Mucosa of rectum (tissue), 2 donors: Measurements from ENCODE around the gene RRH.

Experiments used
- H3K27ac ChIP-seq, 2 donors: one replicate each; pipeline ENCODE4 v1.7.0; 2013; ENCODE audit warnings: inconsistent platforms in 2 of 2, low read depth in 2 of 2, low read length in 2 of 2
- H3K27me3 ChIP-seq, 2 donors: one replicate each; pipeline ENCODE4 v1.7.0; 2013; ENCODE audit warnings: low read length in 2 of 2; ENCODE audit not compliant: control insufficient read depth in 2 of 2, insufficient read depth in 2 of 2
- H3K36me3 ChIP-seq, 2 donors: one replicate each; pipeline ENCODE4 v1.7.0; 2013; ENCODE audit warnings: low read length in 2 of 2; ENCODE audit not compliant: control insufficient read depth in 2 of 2, insufficient read depth in 2 of 2
- H3K4me1 ChIP-seq, 2 donors: one replicate each; pipeline ENCODE4 v1.7.0; 2013; ENCODE audit warnings: low read length in 2 of 2, mild to moderate bottlenecking in 1 of 2; ENCODE audit not compliant: control insufficient read depth in 2 of 2, insufficient read depth in 2 of 2
- H3K4me3 ChIP-seq, 2 donors: one replicate each; pipeline ENCODE4 v1.7.0; 2013; ENCODE audit warnings: low read length in 2 of 2
- H3K9ac ChIP-seq, 2 donors: one replicate each; pipeline ENCODE4 v1.7.0; 2013; ENCODE audit warnings: low read length in 2 of 2, low read depth in 1 of 2, mild to moderate bottlenecking in 1 of 2
- H3K9me3 ChIP-seq, 2 donors: one replicate each; pipeline ENCODE4 v1.7.0; 2013; ENCODE audit warnings: low read length in 2 of 2; ENCODE audit not compliant: control insufficient read depth in 2 of 2
- donor health status: healthy.
- donor health status: Normal muscosa, but diverticular disease.

RRH gene

GRCh38 chr4:109886303-109886702 lies 58.5 kb downstream of the RRH start:
- Histone ChIP-seq H3K9ac (no peak overlapping the region), H3K36me3 (no peaks in the 10 kb centered on the region), H3K27ac (no peak overlapping the region), H3K9me3 (no peaks in the 10 kb centered on the region), H3K4me3 (no peak overlapping the region), H3K4me1 (no peaks in the 10 kb centered on the region), H3K27me3 (no peaks in the 10 kb centered on the region)

GRCh38 chr4:109887071-109887470 lies 59.3 kb downstream of the RRH start:
- Histone ChIP-seq H3K9ac (no peak overlapping the region), H3K4me1 (no peaks in the 10 kb centered on the region), H3K27me3 (no peaks in the 10 kb centered on the region), H3K36me3 (no peaks in the 10 kb centered on the region), H3K27ac (no peak overlapping the region), H3K4me3 (no peak overlapping the region), H3K9me3 (no peaks in the 10 kb centered on the region)

- Histone ChIP-seq H3K9me3 (no peaks in the 10 kb centered on the region), H3K9ac (no peak overlapping the region), H3K27ac (no peak overlapping the region), H3K36me3 (no peaks in the 10 kb centered on the region), H3K4me3 (no peak overlapping the region), H3K4me1 (no peaks in the 10 kb centered on the region), H3K27me3 (no peaks in the 10 kb centered on the region)
These were observed 62.3 kb downstream of the RRH start for GRCh38 chr4:109890076-109890475.
